Measurements from ENCODE around the gene RFESD.

DNA sequence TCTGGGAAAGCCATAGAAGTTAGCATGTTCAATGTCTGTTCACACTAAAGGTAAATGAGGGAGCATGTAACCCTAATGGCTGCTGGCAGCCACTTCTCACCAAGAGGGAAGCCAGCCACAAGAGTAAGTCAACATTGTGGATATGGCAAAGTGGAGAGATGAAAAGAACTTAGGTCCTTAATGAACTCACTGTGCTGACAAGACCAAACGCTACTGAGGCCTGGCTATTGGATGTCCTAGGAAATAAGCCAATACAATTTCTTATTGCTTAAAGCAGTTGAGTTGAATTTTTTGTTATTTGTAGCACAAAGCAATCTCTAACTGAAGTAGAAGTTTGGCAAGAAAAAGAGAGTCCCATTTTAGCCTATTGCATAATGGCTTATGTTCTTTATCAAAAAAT, 19.9 kb upstream of the RFESD start:
- TF ChIP-seq SP1 (IDR thresholded peaks at IDR 0.05) (no peak), ELF4 (IDR thresholded peaks at IDR 0.05) (no peak), ARNT (IDR thresholded peaks at IDR 0.05) (no peak), FOXA1 (IDR thresholded peaks at IDR 0.05) (no peak), FOXK2 (IDR thresholded peaks at IDR 0.05) (no peak), TARDBP (IDR thresholded peaks at IDR 0.05) (no peak), HDGF (IDR thresholded peaks at IDR 0.05; ENCODE audit: borderline replicate concordance) (no peak), L3MBTL2 (conservative IDR thresholded peaks at IDR 0.05) (no peak), SUZ12 (IDR thresholded peaks at IDR 0.05) (no peak), CTBP1 (IDR thresholded peaks at IDR 0.05; ENCODE audit: borderline replicate concordance) (no peak), FOXM1 (IDR thresholded peaks at IDR 0.05; ENCODE audit: borderline replicate concordance) (no peak)

All from HEK293T (cell line).